SKM-1 treated with dmso at 0.1 percent for 144 hours (cell line): ENCODE data around the gene STPG2.

Source experiments
- DNase-seq: peaks from one replicate; lab custom pipeline; 2025; ENCODE audit not compliant: unreplicated experiment; lab: John Stamatoyannopoulos, UW

The STPG2 gene

DNA sequence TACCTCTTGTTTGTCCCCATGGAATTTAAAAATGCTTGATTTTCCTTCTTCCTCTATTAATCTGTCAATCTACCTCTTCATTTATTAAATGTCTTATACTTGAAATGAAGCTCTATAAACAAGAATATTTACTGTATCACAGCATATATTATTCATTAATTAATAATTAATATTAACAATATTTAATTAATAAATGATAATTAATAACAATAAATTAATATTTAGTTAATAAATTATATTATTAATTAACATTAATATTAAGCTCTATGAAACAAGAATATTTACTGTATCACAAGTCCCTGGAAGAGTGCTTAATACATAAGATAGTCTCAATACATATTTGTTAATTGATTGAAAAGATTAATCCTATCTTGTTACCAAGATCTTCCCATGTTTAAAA, 306.6 kb downstream of the STPG2 start:
- DNase-seq, result no peak

GRCh38 chr4:97828646-97829045, 314.6 kb downstream of the STPG2 start:
- no peak for DNase-seq

DNA sequence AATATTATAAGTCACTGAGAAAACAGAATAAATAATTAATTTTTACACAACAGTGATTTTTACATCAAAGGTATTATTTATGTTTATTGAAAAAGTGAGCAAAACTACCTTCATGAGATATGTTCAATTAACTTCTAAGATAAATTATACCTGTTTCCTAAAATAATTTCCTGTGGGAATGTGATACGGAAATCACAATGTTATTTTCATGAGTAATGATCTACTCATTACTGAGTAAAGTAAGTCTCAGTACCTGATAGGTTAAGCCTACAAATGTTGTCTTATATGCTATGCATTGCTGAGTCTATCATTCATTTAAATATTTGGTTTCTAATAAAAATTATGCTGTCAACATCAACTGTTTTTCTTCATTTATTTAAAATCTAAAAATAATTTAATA, 324.0 kb downstream of the STPG2 start:
- DNase-seq, result no peak

DNA sequence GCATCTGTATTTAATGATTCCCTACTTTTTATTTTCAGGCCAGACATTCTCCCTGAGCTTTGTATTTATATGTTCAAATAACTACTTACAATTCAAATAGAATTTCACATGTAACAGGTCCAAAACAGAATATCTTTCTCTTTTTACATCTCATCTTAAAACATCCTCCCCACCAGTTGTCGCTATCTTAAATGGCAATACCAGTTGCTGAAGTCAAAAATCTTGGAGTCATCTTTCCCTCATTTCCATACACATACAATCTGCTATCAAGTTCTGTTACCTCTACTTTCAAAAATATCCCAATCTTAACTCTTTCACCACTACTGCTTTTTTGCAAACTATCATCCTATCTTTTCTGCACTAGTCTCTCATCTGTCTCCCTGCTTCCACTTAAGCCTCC, 330.5 kb downstream of the STPG2 start:
- DNase-seq, result no peak

DNA sequence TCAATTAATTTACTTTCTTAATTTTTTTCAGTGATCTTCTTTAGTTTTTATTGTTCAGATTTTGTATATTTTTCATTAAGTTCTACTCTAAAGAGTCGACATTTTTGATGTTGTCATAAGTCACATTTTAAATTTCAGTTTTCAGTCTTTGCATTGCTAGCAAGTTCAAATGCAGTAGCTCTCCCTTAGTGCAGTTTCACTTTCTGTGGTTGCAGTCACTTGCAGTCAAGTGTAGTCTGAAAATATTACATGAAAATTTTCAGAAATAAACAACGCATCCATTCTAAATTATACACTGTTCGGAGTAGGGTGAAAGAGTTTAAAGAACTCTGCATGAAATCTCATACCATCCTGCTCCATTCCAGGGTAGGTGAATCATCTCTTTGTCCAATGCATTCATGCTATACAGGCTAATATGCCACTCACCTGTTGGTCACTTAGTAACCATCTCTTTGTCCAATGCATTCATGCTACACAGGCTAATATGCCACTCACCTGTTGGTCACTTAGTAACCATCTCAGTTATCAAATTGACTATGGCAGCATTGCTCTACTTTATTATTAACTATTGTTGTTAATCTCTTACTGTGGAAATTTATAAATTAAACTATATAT, 356.9 kb downstream of the STPG2 start:
- no peak for DNase-seq

GRCh38 chr4:97778174-97778573, 365.1 kb downstream of the STPG2 start:
- DNase-seq, result no peak

GRCh38 chr4:97774347-97774989, 368.8 kb downstream of the STPG2 start:
- no peak for DNase-seq

GRCh38 chr4:97770222-97770621, 373.1 kb downstream of the STPG2 start:
- DNase-seq, result no peak

DNA sequence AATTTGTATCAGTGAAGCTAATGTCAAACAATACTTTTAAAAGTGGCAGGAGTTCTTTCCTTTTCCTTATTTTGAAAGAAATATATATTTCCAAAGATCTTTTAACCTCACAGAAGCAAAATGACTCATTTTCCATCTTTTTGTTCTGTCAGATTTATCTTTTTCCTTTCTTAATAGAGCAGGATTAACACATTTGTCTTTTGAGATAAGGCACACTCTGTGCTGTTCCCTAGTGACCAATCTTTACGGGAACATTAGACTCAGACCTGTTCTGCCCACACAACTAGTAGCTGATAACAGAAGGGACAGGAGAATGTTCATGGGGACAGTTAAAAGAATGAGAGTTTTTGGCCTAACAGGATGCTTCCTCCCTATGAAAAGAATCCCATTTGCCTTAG, 381.2 kb downstream of the STPG2 start:
- DNase-seq, result no peak

DNA sequence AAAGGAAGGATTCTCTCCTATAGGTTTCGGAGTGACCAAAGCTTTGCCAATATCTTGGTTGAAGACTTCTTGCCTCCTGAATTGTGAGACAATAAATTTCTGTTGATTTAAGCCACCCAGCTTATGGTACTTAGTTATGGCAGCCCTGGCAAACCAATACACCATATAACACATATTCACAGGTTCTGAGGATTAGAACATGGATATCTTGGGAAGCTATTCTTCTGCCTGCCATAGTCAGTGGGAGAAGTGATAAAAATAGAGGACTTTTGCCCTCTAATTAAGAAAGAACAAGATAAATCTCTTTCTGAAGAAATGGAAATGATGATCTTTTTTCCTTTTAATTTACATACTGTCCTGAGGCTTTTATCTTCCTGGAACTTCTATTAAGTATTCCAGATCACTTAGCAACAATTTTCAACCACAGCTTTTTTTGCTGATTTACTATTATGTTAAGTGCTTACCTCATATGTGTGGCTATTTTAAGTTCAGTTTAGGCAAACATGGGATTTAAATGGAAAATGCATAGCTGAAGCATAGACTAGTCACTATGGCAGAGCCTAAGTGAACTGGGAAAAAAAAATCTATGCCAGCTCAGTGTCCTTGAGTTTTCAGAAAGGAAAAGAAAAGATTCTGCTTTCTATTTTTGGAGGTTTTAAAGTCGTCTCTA, 381.7 kb downstream of the STPG2 start:
- DNase-seq, result no peak

DNA sequence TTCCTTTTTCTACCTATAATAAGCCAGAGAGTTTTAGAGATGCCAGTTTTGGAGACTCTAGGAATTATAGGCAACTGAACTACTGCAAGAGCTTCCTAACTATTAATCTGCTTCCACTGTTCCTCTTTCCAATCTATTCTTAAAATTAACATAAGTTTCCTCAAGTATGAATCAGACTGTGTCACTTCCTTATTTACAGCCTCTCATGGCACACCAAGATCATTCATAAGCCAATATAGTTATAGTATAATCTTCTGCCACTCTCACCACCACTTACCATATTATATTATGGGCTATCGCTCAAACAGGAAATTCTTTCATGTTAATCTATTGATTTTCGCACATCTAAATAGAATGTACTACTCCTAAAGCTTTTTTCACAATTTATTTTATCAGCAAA, 383.5 kb downstream of the STPG2 start:
- no peak for DNase-seq

GRCh38 chr4:97752599-97752998, 390.7 kb downstream of the STPG2 start:
- DNase-seq, result no peak

GRCh38 chr4:97747945-97748344, 395.3 kb downstream of the STPG2 start:
- DNase-seq, result no peak

GRCh38 chr4:97720869-97721432, 422.3 kb downstream of the STPG2 start:
- DNase-seq, result peak; percentile 32

- DNase-seq, result no peak
These were observed 452.1 kb downstream of the STPG2 start for GRCh38 chr4:97691111-97691605.

GRCh38 chr4:97670703-97671269, 472.5 kb downstream of the STPG2 start:
- no peak for DNase-seq

DNA sequence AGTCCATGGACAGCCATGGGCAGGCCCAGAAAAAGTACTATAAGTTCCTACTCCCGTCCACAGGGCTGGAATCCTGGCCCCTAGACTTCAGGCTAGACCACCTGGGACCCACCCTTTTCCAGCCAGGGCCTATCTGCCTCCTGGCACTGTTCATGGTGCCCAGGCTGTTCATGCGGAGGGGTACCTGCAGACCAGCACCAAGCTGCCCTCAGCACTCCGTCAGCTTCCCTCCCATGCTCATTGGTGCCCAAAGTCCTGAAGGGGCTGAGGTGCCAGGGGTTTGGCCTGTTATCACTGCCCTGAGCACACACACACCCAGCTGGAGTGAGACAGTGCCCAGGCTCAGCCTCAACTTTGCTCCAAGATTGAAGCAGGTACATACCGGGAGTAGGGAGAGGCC, 477.7 kb downstream of the STPG2 start:
- no peak for DNase-seq

GRCh38 chr4:97664741-97665140, 478.5 kb downstream of the STPG2 start:
- DNase-seq, result no peak

DNA sequence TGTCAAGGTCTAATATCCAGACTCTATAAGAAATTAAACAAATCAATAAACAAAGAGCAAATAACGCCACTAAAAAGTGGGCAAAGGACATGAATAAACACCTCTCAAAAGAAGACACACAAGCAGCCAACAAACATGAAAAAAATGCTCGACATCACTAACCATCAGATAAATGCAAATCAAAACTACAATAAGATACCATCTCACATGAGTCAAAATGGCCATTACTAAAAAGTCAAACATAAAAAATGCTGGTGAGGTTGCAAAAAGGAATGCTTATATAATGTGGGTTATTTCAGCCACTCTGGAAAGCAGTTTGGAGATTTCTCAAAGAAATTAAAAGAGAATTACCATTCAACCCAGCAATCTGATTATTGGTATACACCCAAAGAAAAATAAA, 481.1 kb downstream of the STPG2 start:
- DNase-seq, result no peak

GRCh38 chr4:97656044-97656720, 487.1 kb downstream of the STPG2 start:
- peak; percentile 33 for DNase-seq

- DNase-seq, result no peak
These were observed 489.6 kb downstream of the STPG2 start for GRCh38 chr4:97653701-97654100.
